ENCODE results near the gene PPIP5K2. TPM values are rescaled to one million over a fixed set of nuclear protein-coding genes. Genes with fewer than 3 reads are reported as not detected.

Gene PPIP5K2
- total and polyA plus RNA-seq, 4 donors, result 9.7 to 38.6 (median 27.4) TPM

GRCh38 chr5:103186152-103186551, 66.1 kb downstream of the PPIP5K2 start:
- TF ChIP-seq NR2F2 (IDR thresholded peaks at IDR 0.05) (no peak), ZBTB33 (IDR thresholded peaks at IDR 0.05) (no peak), RXRA (IDR thresholded peaks at IDR 0.05) (no peak), GABPA (IDR thresholded peaks at IDR 0.05 in 1 of 2, conservative IDR thresholded peaks at IDR 0.05 in 1 of 2) (no peak), HNF4A (conservative IDR thresholded peaks at IDR 0.05) (no peak)
- Histone ChIP-seq H3K9me3 (ENCODE audit: control insufficient read depth in 4 of 4, low read length in 3 of 4) (no peaks in the 10 kb centered on the region), H3K4me3 (ENCODE audit: low read depth in 1 of 3, low read length in 3 of 3) (no peak overlapping the region), H3K9ac (ENCODE audit: low read depth in 1 of 2, low read length in 2 of 2) (no peak overlapping the region), H3K36me3 (ENCODE audit: control insufficient read depth in 4 of 4, insufficient read depth in 3 of 4, low read depth in 1 of 4, low read length in 3 of 4) (peaks cover 0 to 42% (median 25%) of the 10 kb centered on the region in 4 donors), H3K27me3 (ENCODE audit: control insufficient read depth in 4 of 4, insufficient read depth in 4 of 4, low read length in 3 of 4) (no peaks in the 10 kb centered on the region), H3K27ac (ENCODE audit: low read depth in 1 of 2, low read length in 2 of 2) (no peak overlapping the region), H3K4me1 (ENCODE audit: control insufficient read depth in 4 of 4, insufficient read depth in 4 of 4, low read length in 3 of 4) (no peaks in the 10 kb centered on the region)
- WGBS, result 98% methylated on average over 8 of the region's 8 CpGs
- DNase-seq (ENCODE audit: low spot score), result no peak

- no peak for DNase-seq (ENCODE audit: low spot score)
- H3K9ac ChIP-seq (ENCODE audit: low read depth in 1 of 2, low read length in 2 of 2), result no peak overlapping the region
- TF ChIP-seq ZBTB33 (IDR thresholded peaks at IDR 0.05), result no peak
- no peak for TF ChIP-seq HNF4G (IDR thresholded peaks at IDR 0.05)
- no peak for TF ChIP-seq SP1 (IDR thresholded peaks at IDR 0.05)
- no peak for TF ChIP-seq EGR1 (IDR thresholded peaks at IDR 0.05; ENCODE audit: low read depth in 2 of 2)
- no peak for TF ChIP-seq JUND (IDR thresholded peaks at IDR 0.05)
- no peak for TF ChIP-seq FOXA1 (IDR thresholded peaks at IDR 0.05)
- TF ChIP-seq RXRA (IDR thresholded peaks at IDR 0.05), result no peak
- no peak for TF ChIP-seq NR2F2 (IDR thresholded peaks at IDR 0.05)
- no peak for TF ChIP-seq HNF4A (conservative IDR thresholded peaks at IDR 0.05)
- no peak for TF ChIP-seq RAD21 (IDR thresholded peaks at IDR 0.05)
- no peak for TF ChIP-seq TAF1 (conservative IDR thresholded peaks at IDR 0.05)
- TF ChIP-seq MAX (IDR thresholded peaks at IDR 0.05), result no peak
- TF ChIP-seq ATF3 (IDR thresholded peaks at IDR 0.05), result no peak
- TF ChIP-seq REST (IDR thresholded peaks at IDR 0.05), result no peak
- TF ChIP-seq CTCF (IDR thresholded peaks at IDR 0.05; ENCODE audit: low read depth, low read length, missing input control), result no peak
- TF ChIP-seq YY1 (IDR thresholded peaks at IDR 0.05), result no peak
- TF ChIP-seq FOXA2 (IDR thresholded peaks at IDR 0.05), result no peak
- no peak for TF ChIP-seq GABPA (IDR thresholded peaks at IDR 0.05 in 1 of 2, conservative IDR thresholded peaks at IDR 0.05 in 1 of 2)
Measured at GRCh38 chr5:103188436-103188835, 68.3 kb downstream of the PPIP5K2 start.

More at GRCh38 chr5:103188436-103188835, 68.3 kb downstream of the PPIP5K2 start:
- Histone ChIP-seq H3K27ac (ENCODE audit: low read depth in 1 of 2, low read length in 2 of 2) (no peak overlapping the region), H3K9me3 (ENCODE audit: control insufficient read depth in 4 of 4, low read length in 3 of 4) (no peaks in the 10 kb centered on the region), H3K4me3 (ENCODE audit: low read depth in 1 of 3, low read length in 3 of 3) (no peak overlapping the region), H3K36me3 (ENCODE audit: control insufficient read depth in 4 of 4, insufficient read depth in 3 of 4, low read depth in 1 of 4, low read length in 3 of 4) (peaks cover 0 to 46% (median 25%) of the 10 kb centered on the region in 4 donors), H3K4me1 (ENCODE audit: control insufficient read depth in 4 of 4, insufficient read depth in 4 of 4, low read length in 3 of 4) (no peaks in the 10 kb centered on the region), H3K27me3 (ENCODE audit: control insufficient read depth in 4 of 4, insufficient read depth in 4 of 4, low read length in 3 of 4) (no peaks in the 10 kb centered on the region)
- 99% methylated on average over 1 of the region's 1 CpG for WGBS

Measured in liver (tissue), 9 donors.